ENCODE measurements around the gene CYP2A7. TPM values are rescaled to one million over a fixed set of nuclear protein-coding genes. Genes with fewer than 3 reads are reported as not detected.
"Not testable (repeated sequence)": the region's sequence is repeated elsewhere in the genome, so short reads cannot be mapped to it uniquely, and the experiment has no call there.

CYP2A7 gene, protein sequence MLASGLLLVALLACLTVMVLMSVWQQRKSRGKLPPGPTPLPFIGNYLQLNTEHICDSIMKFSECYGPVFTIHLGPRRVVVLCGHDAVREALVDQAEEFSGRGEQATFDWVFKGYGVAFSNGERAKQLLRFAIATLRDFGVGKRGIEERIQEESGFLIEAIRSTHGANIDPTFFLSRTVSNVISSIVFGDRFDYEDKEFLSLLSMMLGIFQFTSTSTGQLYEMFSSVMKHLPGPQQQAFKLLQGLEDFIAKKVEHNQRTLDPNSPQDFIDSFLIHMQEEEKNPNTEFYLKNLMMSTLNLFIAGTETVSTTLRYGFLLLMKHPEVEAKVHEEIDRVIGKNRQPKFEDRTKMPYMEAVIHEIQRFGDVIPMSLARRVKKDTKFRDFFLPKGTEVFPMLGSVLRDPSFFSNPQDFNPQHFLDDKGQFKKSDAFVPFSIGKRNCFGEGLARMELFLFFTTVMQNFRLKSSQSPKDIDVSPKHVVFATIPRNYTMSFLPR
- polyA plus RNA-seq = not detected in 3 replicates
- polyA plus RNA-seq (2011; ENCODE audit: low read depth) = not detected
- not detected in 2 replicates for polyA plus RNA-seq (2011; cell fraction: cytosol; rRNA removed)
- not detected in 2 replicates for polyA plus RNA-seq (2011; cell fraction: nucleus; rRNA removed)
- not detected in 2 replicates for polyA plus RNA-seq (2012; ENCODE audit: low replicate concordance)
- polyA minus RNA-seq = not detected in 3 replicates
- polyA minus RNA-seq (2011; cell fraction: cytosol; rRNA and poly(A)+ RNA removed) = not detected
- not detected in 2 replicates for polyA minus RNA-seq (2011; cell fraction: nucleus; rRNA and poly(A)+ RNA removed)

- H3K79me2 ChIP-seq (ENCODE audit: control insufficient read depth, insufficient read depth, low read length); H3K9me1 ChIP-seq (ENCODE audit: control insufficient read depth, extremely low read depth, insufficient read depth, low read length); H3K4me3 ChIP-seq (ENCODE audit: control insufficient read depth in 2 of 3, extremely low read depth in 1 of 3, insufficient read depth in 2 of 3, low read depth in 1 of 3, low read length in 3 of 3); DNase-seq (ENCODE audit: low read depth, low spot score); H4K20me1 ChIP-seq (ENCODE audit: control insufficient read depth, extremely low read depth, insufficient read depth, low read length); H3K27ac ChIP-seq (ENCODE audit: control insufficient read depth, insufficient read depth, low read length); H3K27me3 ChIP-seq (ENCODE audit: control insufficient read depth, extremely low read depth, insufficient read depth, low read length); FAIRE-seq; H3K4me2 ChIP-seq (ENCODE audit: control insufficient read depth, extremely low read depth, insufficient read depth, low read depth, low read length); H3K4me1 ChIP-seq (ENCODE audit: control insufficient read depth, extremely low read depth, insufficient read depth, low read length); H2AFZ ChIP-seq (ENCODE audit: control insufficient read depth, low read length); H3K9ac ChIP-seq (ENCODE audit: control insufficient read depth, extremely low read depth, insufficient read depth, low read length); H3K9me3 ChIP-seq (ENCODE audit: control insufficient read depth, low read depth, low read length); dilution Hi-C loops (cut with MboI; ENCODE audit: extremely low pct_ligation_motif_present, low sequenced_read_pairs); H3K36me3 ChIP-seq (ENCODE audit: control insufficient read depth in 2 of 2, extremely low read depth in 1 of 2, insufficient read depth in 2 of 2, low read length in 2 of 2): not testable (repeated sequence)
Measured at GRCh38 chr19:40882062-40882461, at the start of gene CYP2A7. Gene CYP2A7, minus strand, starts transcription at chr19:40882231. Its CDS starts 21 bp downstream, at chr19:40882210.

- H3K36me3 ChIP-seq (ENCODE audit: control insufficient read depth in 2 of 2, extremely low read depth in 1 of 2, insufficient read depth in 2 of 2, low read length in 2 of 2); H3K4me2 ChIP-seq (ENCODE audit: control insufficient read depth, extremely low read depth, insufficient read depth, low read depth, low read length); dilution Hi-C loops (cut with MboI; ENCODE audit: extremely low pct_ligation_motif_present, low sequenced_read_pairs); FAIRE-seq; H3K9me1 ChIP-seq (ENCODE audit: control insufficient read depth, extremely low read depth, insufficient read depth, low read length); H4K20me1 ChIP-seq (ENCODE audit: control insufficient read depth, extremely low read depth, insufficient read depth, low read length); H3K9me3 ChIP-seq (ENCODE audit: control insufficient read depth, low read depth, low read length); H3K27me3 ChIP-seq (ENCODE audit: control insufficient read depth, extremely low read depth, insufficient read depth, low read length); H3K79me2 ChIP-seq (ENCODE audit: control insufficient read depth, insufficient read depth, low read length); H3K9ac ChIP-seq (ENCODE audit: control insufficient read depth, extremely low read depth, insufficient read depth, low read length); H3K4me3 ChIP-seq (ENCODE audit: control insufficient read depth in 2 of 3, extremely low read depth in 1 of 3, insufficient read depth in 2 of 3, low read depth in 1 of 3, low read length in 3 of 3); DNase-seq (ENCODE audit: low read depth, low spot score); H3K4me1 ChIP-seq (ENCODE audit: control insufficient read depth, extremely low read depth, insufficient read depth, low read length); H3K27ac ChIP-seq (ENCODE audit: control insufficient read depth, insufficient read depth, low read length); H2AFZ ChIP-seq (ENCODE audit: control insufficient read depth, low read length): not testable (repeated sequence)
Measured at GRCh38 chr19:40930799-40931198, 48.8 kb upstream of the CYP2A7 start.

GRCh38 chr19:40929942-40930341 lies 47.9 kb upstream of the CYP2A7 start:
- H3K36me3 ChIP-seq (ENCODE audit: control insufficient read depth in 2 of 2, extremely low read depth in 1 of 2, insufficient read depth in 2 of 2, low read length in 2 of 2); H3K4me1 ChIP-seq (ENCODE audit: control insufficient read depth, extremely low read depth, insufficient read depth, low read length); H3K9me1 ChIP-seq (ENCODE audit: control insufficient read depth, extremely low read depth, insufficient read depth, low read length); dilution Hi-C loops (cut with MboI; ENCODE audit: extremely low pct_ligation_motif_present, low sequenced_read_pairs); H3K27me3 ChIP-seq (ENCODE audit: control insufficient read depth, extremely low read depth, insufficient read depth, low read length); FAIRE-seq; H3K9me3 ChIP-seq (ENCODE audit: control insufficient read depth, low read depth, low read length); H3K79me2 ChIP-seq (ENCODE audit: control insufficient read depth, insufficient read depth, low read length); H2AFZ ChIP-seq (ENCODE audit: control insufficient read depth, low read length); H3K4me3 ChIP-seq (ENCODE audit: control insufficient read depth in 2 of 3, extremely low read depth in 1 of 3, insufficient read depth in 2 of 3, low read depth in 1 of 3, low read length in 3 of 3); DNase-seq (ENCODE audit: low read depth, low spot score); H4K20me1 ChIP-seq (ENCODE audit: control insufficient read depth, extremely low read depth, insufficient read depth, low read length); H3K4me2 ChIP-seq (ENCODE audit: control insufficient read depth, extremely low read depth, insufficient read depth, low read depth, low read length); H3K27ac ChIP-seq (ENCODE audit: control insufficient read depth, insufficient read depth, low read length); H3K9ac ChIP-seq (ENCODE audit: control insufficient read depth, extremely low read depth, insufficient read depth, low read length): not testable (repeated sequence)

All from keratinocyte (primary cell).